SK-N-MC (cell line): ENCODE data around the gene TTK.

ENCODE experiments used
- DNase-seq: peaks from one replicate; pipeline ENCODE4 v3.0.0-alpha.2; 2011; ENCODE audit warnings: low read depth, low spot score
- H3K27ac ChIP-seq: fragments of 200-600 bp; sonication (generic); 2 replicates; pipeline ENCODE4 v1.5.1; 2016; ENCODE audit warnings: mixed run types
- H3K36me3 ChIP-seq: fragments of 200-600 bp; sonication (generic); 2 replicates; pipeline ENCODE4 v1.6.1; 2017; ENCODE audit warnings: antibody characterized with exemption, low read length, mixed read lengths; ENCODE audit not compliant: insufficient read depth
- H3K4me3 ChIP-seq: fragments of 200-600 bp; sonication (generic); 2 replicates; pipeline ENCODE4 v1.5.1; 2016
- H3K9ac ChIP-seq: fragments of 200-600 bp; sonication (generic); 2 replicates; pipeline ENCODE4 v1.8.0; 2017; ENCODE audit warnings: mixed run types, mixed read lengths; ENCODE audit not compliant: insufficient read length
- H3K9me3 ChIP-seq: fragments of 200-600 bp; sonication (generic); 2 replicates; pipeline ENCODE4 v1.6.1; 2017; ENCODE audit warnings: low read depth, mild to moderate bottlenecking, antibody characterized with exemption, low read length, moderate library complexity, mixed read lengths
- EZH2 ChIP-seq: fragments of 200-600 bp; sonication (generic); IDR thresholded peaks from one replicate; pipeline ENCODE4 v1.6.1; 2017; ENCODE audit warnings: antibody characterized with exemption
- FOXP2 ChIP-seq: optimal IDR thresholded peaks from 2 replicates; pipeline ENCODE3; 2011; ENCODE audit warnings: mild to moderate bottlenecking, moderate library complexity; ENCODE audit not compliant: insufficient read depth; ENCODE audit errors: extremely low read length, control extremely low read depth
- POLR2AphosphoS5 ChIP-seq: IDR thresholded peaks from 2 replicates; pipeline ENCODE4 v1.6.1; 2012; ENCODE audit warnings: mild to moderate bottlenecking, low read depth, low read length, borderline replicate concordance

The TTK gene

GRCh38 chr6:80004173-80005072 lies at the start of gene TTK:
Gene TTK, plus strand, starts transcription at chr6:80004649. Its CDS starts 1,195 bp downstream, at chr6:80005844.
- Histone ChIP-seq H3K27ac (peak within 1 kb of the TSS; percentile 91), H3K9ac (peak within 1 kb of the TSS; percentile 83), H3K4me3 (peak within 1 kb of the TSS; percentile 90), H3K9me3 (no peaks in the 10 kb centered on the region), H3K36me3 (peaks cover 34% of the 10 kb centered on the region)
- DNase-seq, result peak; percentile 64
- TF ChIP-seq POLR2AphosphoS5 (peak; percentile 87), FOXP2 (no peak)

- no peaks in the 10 kb centered on the region for H3K9me3 ChIP-seq
- no peak for DNase-seq
Measured at GRCh38 chr6:79954849-79955248, 49.6 kb upstream of the TTK start.

GRCh38 chr6:79964607-79965081 lies 39.8 kb upstream of the TTK start:
- DNase-seq, result no peak
- Histone ChIP-seq H3K27ac (no peak overlapping the region), H3K36me3 (no peaks in the 10 kb centered on the region), H3K9ac (no peak overlapping the region), H3K9me3 (no peaks in the 10 kb centered on the region; the same call in 1 of the 2 replicates), H3K4me3 (no peak overlapping the region)
- TF ChIP-seq EZH2, result no peak
- TF ChIP-seq FOXP2, result no peak
- no peak for TF ChIP-seq POLR2AphosphoS5

More at GRCh38 chr6:79954849-79955248, 49.6 kb upstream of the TTK start:
- no peak overlapping the region for H3K27ac ChIP-seq
- H3K36me3 ChIP-seq, result no peaks in the 10 kb centered on the region
- no peak overlapping the region for H3K9ac ChIP-seq
- TF ChIP-seq EZH2, result no peak
- no peak overlapping the region for H3K4me3 ChIP-seq

GRCh38 chr6:79967178-79967577 lies 37.3 kb upstream of the TTK start:
- no peak overlapping the region for H3K27ac ChIP-seq
- H3K9ac ChIP-seq, result no peak overlapping the region
- TF ChIP-seq FOXP2 (no peak), EZH2 (no peak), POLR2AphosphoS5 (no peak)
- H3K4me3 ChIP-seq, result no peak overlapping the region
- no peaks in the 10 kb centered on the region; the same call in 1 of the 2 replicates for H3K9me3 ChIP-seq
- no peak for DNase-seq
- H3K36me3 ChIP-seq, result no peaks in the 10 kb centered on the region

GRCh38 chr6:79969784-79970183 lies 34.7 kb upstream of the TTK start:
- H3K4me3 ChIP-seq, result no peak overlapping the region
- H3K27ac ChIP-seq, result no peak overlapping the region
- H3K9me3 ChIP-seq, result no peaks in the 10 kb centered on the region
- no peak for TF ChIP-seq EZH2
- H3K36me3 ChIP-seq, result no peaks in the 10 kb centered on the region
- no peak overlapping the region for H3K9ac ChIP-seq
- no peak for DNase-seq

- no peak for DNase-seq
- Histone ChIP-seq H3K27ac (no peak overlapping the region), H3K36me3 (no peaks in the 10 kb centered on the region), H3K9me3 (no peaks in the 10 kb centered on the region), H3K4me3 (no peak overlapping the region), H3K9ac (no peak overlapping the region)
- TF ChIP-seq EZH2, result no peak
Measured at GRCh38 chr6:79971193-79971592, 33.3 kb upstream of the TTK start.

GRCh38 chr6:79981652-79982051 lies 22.8 kb upstream of the TTK start:
- H3K4me3 ChIP-seq, result no peak overlapping the region
- H3K9me3 ChIP-seq, result no peaks in the 10 kb centered on the region
- H3K36me3 ChIP-seq, result no peaks in the 10 kb centered on the region
- no peak overlapping the region for H3K27ac ChIP-seq
- no peak overlapping the region for H3K9ac ChIP-seq
- DNase-seq, result no peak
- no peak for TF ChIP-seq FOXP2
- TF ChIP-seq POLR2AphosphoS5, result no peak
- no peak for TF ChIP-seq EZH2

GRCh38 chr6:79984261-79984660 lies 20.2 kb upstream of the TTK start:
- Histone ChIP-seq H3K27ac (no peak overlapping the region), H3K9ac (no peak overlapping the region), H3K36me3 (no peaks in the 10 kb centered on the region), H3K9me3 (no peaks in the 10 kb centered on the region), H3K4me3 (no peak overlapping the region)
- TF ChIP-seq POLR2AphosphoS5 (no peak), FOXP2 (no peak), EZH2 (no peak)
- no peak for DNase-seq

- Histone ChIP-seq H3K36me3 (no peaks in the 10 kb centered on the region), H3K4me3 (no peak overlapping the region), H3K27ac (no peak overlapping the region), H3K9ac (no peak overlapping the region), H3K9me3 (no peaks in the 10 kb centered on the region)
- no peak for TF ChIP-seq FOXP2
- no peak for TF ChIP-seq EZH2
- TF ChIP-seq POLR2AphosphoS5, result no peak
- no peak for DNase-seq
Measured at GRCh38 chr6:79985128-79985527, 19.3 kb upstream of the TTK start.
